IMR-90 (cell line): ENCODE measurements around the gene CLCN6. TPM values are rescaled to one million over a fixed set of nuclear protein-coding genes. Genes with fewer than 3 reads are reported as not detected.

ENCODE experiments used
- ATAC-seq: fragments of 200-7000 bp; cut with Tn5 transposase; 2 replicates; pipeline ENCODE4 v1.9.1; 2020; ENCODE audit warnings: low read depth, mild to moderate bottlenecking, moderate library complexity
- BruUV-seq: library from RNA; stranded (reverse); fragments of 400-500 nt; replicated peaks from 2 replicates; lab custom pipeline; 2021; lab: Mats Ljungman, UMichigan
- CTCF ChIA-PET: fragments of 300-600 bp; formaldehyde crosslinking; extraction: SDS; loops from one replicate; lab custom pipeline; 2021; ENCODE audit warnings: antibody characterized with exemption; lab: Yijun Ruan, JAX
- POLR2A ChIA-PET: fragments of 300-600 bp; sonication (Branson Sonifier 250); formaldehyde crosslinking; loops from one replicate; lab custom pipeline; 2022; ENCODE audit warnings: antibody characterized with exemption; ENCODE audit not compliant: unreplicated experiment; lab: Charles Lee
- DNase-seq: peaks from one replicate; pipeline ENCODE4 v3.0.0; 2013
- H2AFZ ChIP-seq: replicated peaks from 2 replicates; pipeline ENCODE3; 2013; ENCODE audit warnings: low read length, mild to moderate bottlenecking; ENCODE audit not compliant: poor library complexity
- H2AK5ac ChIP-seq: 2 replicates; pipeline ENCODE4 v1.6.1; 2013; ENCODE audit warnings: low read depth, low read length, inconsistent platforms
- H2AK9ac ChIP-seq: replicated peaks from 2 replicates; pipeline ENCODE3; 2013; ENCODE audit warnings: mild to moderate bottlenecking, low read depth, low read length, moderate library complexity; ENCODE audit not compliant: poor library complexity
- H2BK120ac ChIP-seq: 2 replicates; pipeline ENCODE4 v1.6.1; 2013; ENCODE audit warnings: low read depth, low read length, inconsistent platforms
- H2BK15ac ChIP-seq: 3 replicates; pipeline ENCODE4 v1.6.1; 2013; ENCODE audit warnings: low read depth, low read length, inconsistent platforms
- H2BK20ac ChIP-seq: 2 replicates; pipeline ENCODE4 v1.6.1; 2013; ENCODE audit warnings: low read depth, mild to moderate bottlenecking, inconsistent platforms, low read length, moderate library complexity
- H2BK5ac ChIP-seq: 2 replicates; pipeline ENCODE4 v1.6.1; 2013; ENCODE audit warnings: mild to moderate bottlenecking, low read depth, low read length, inconsistent platforms; ENCODE audit not compliant: poor library complexity, severe bottlenecking
- H3K14ac ChIP-seq: replicated peaks from 2 replicates; pipeline ENCODE4 v1.6.1; 2013; ENCODE audit warnings: low read depth, low read length, inconsistent platforms
- H3K18ac ChIP-seq: 2 replicates; pipeline ENCODE4 v1.6.1; 2013; ENCODE audit warnings: low read depth, low read length, control low read depth
- H3K23ac ChIP-seq: 2 replicates; pipeline ENCODE4 v1.6.1; 2013; ENCODE audit warnings: low read depth, low read length, inconsistent platforms
- H3K27ac ChIP-seq: 2 replicates; pipeline ENCODE4 v1.5.1; 2013; ENCODE audit warnings: mild to moderate bottlenecking, control low read depth, low read length; ENCODE audit not compliant: insufficient read depth
- H3K27me3 ChIP-seq: 2 replicates; pipeline ENCODE4 v1.6.1; 2013; ENCODE audit warnings: low read length; ENCODE audit not compliant: control insufficient read depth, insufficient read depth
- H3K36me3 ChIP-seq: 2 replicates; pipeline ENCODE4 v1.6.1; 2013; ENCODE audit warnings: low read length, mixed read lengths; ENCODE audit not compliant: control insufficient read depth, insufficient read depth
- H3K4ac ChIP-seq: 2 replicates; pipeline ENCODE4 v1.6.1; 2013; ENCODE audit warnings: low read depth, low read length, inconsistent platforms
- H3K4me1 ChIP-seq: 2 replicates; pipeline ENCODE4 v1.6.1; 2013; ENCODE audit warnings: low read length, mixed read lengths; ENCODE audit not compliant: control insufficient read depth, insufficient read depth
- H3K4me2 ChIP-seq: 2 replicates; pipeline ENCODE4 v1.6.1; 2013; ENCODE audit warnings: low read depth, mild to moderate bottlenecking, control low read depth, low read length, moderate library complexity
- H3K4me3 ChIP-seq: 2 replicates; pipeline ENCODE4 v1.5.1; 2013; ENCODE audit warnings: low read depth, mild to moderate bottlenecking, control low read depth, low read length, moderate library complexity; ENCODE audit not compliant: insufficient read depth
- H3K56ac ChIP-seq: 2 replicates; pipeline ENCODE4 v1.6.1; 2013; ENCODE audit warnings: low read length, inconsistent platforms; ENCODE audit not compliant: insufficient read depth; ENCODE audit errors: extremely low read depth
- H3K79me1 ChIP-seq, 2 experiments: 2 replicates each; pipeline ENCODE4 v1.6.1; 2013; ENCODE audit warnings: low read length in 2 of 2, inconsistent platforms in 1 of 2, low read depth in 1 of 2
- H3K9ac ChIP-seq: 2 replicates; pipeline ENCODE4 v1.6.1; 2013; ENCODE audit warnings: low read depth, low read length, control low read depth
- H3K9me1 ChIP-seq: 2 replicates; pipeline ENCODE4 v1.6.1; 2013; ENCODE audit warnings: low read length, inconsistent platforms; ENCODE audit not compliant: insufficient read depth
- H3K9me3 ChIP-seq: 2 replicates; pipeline ENCODE4 v1.6.1; 2013; ENCODE audit warnings: low read length; ENCODE audit not compliant: control insufficient read depth, insufficient read depth
- H4K20me1 ChIP-seq: 2 replicates; pipeline ENCODE4 v1.6.1; 2013; ENCODE audit warnings: low read length, inconsistent platforms; ENCODE audit not compliant: insufficient read depth
- H4K5ac ChIP-seq: 2 replicates; pipeline ENCODE4 v1.6.1; 2013; ENCODE audit warnings: mild to moderate bottlenecking, low read depth, low read length, control low read depth
- H4K8ac ChIP-seq, 2 experiments: 2 replicates each; pipeline ENCODE4 v1.6.1; 2013; ENCODE audit warnings: low read depth in 2 of 2, low read length in 2 of 2, control low read depth in 1 of 2, inconsistent platforms in 1 of 2
- H4K91ac ChIP-seq: 2 replicates; pipeline ENCODE4 v1.6.1; 2013; ENCODE audit warnings: low read depth, low read length, inconsistent platforms; ENCODE audit not compliant: insufficient read depth
- BHLHE40 ChIP-seq: fragments of 150-350 bp; IDR thresholded peaks from 2 replicates; pipeline ENCODE4 v1.6.1; 2016; ENCODE audit warnings: mild to moderate bottlenecking, low read depth, low read length
- MAZ ChIP-seq: IDR thresholded peaks from 2 replicates; pipeline ENCODE4 v1.6.1; 2012; ENCODE audit warnings: low read depth, mild to moderate bottlenecking, low read length, improper control_type of control experiment, moderate library complexity, borderline replicate concordance
- POLR2A ChIP-seq: IDR thresholded peaks from 2 replicates; pipeline ENCODE4 v1.6.1; 2012; ENCODE audit warnings: mild to moderate bottlenecking, low read depth, low read length
- WGBS, 2 experiments: methylation state at CpG; one replicate each; pipeline versions ENCODE4 v1.1.5 to v1.1.7; 2013; ENCODE audit warnings: missing lambda C conversion rate in 2 of 2; ENCODE audit not compliant: insufficient read length in 1 of 2; ENCODE audit errors: extremely low coverage in 2 of 2; 5-methylcytosine and 5-hydroxymethylcytosine counted together
- dilution Hi-C: fragments of 300-500 bp; cut with HindIII; formaldehyde crosslinking; loops from one replicate; pipeline ENCODE4 v1.14.3; 2018; ENCODE audit warnings: low sequenced_read_pairs; ENCODE audit not compliant: unreplicated experiment
- in situ Hi-C: fragments of 300-500 bp; cut with MboI; formaldehyde crosslinking; loops from 3 replicates; pipeline ENCODE4 v1.14.3; 2019; ENCODE audit warnings: low sequenced_read_pairs, inconsistent platforms, mixed read lengths
- intact Hi-C: fragments of 100-400 bp; cut with micrococcal nuclease; formaldehyde crosslinking; loops from 2 replicates; pipeline ENCODE4 v1.10.0; 2022
- polyA plus RNA-seq, 3 experiments: library from polyadenylated mRNA; depleted of rRNA; stranded (reverse); fragments of >200 nt; gene quantifications; 2 replicates each; pipeline ENCODE4 v1.2.3, GENCODE V29; 2012; ENCODE audit warnings: low replicate concordance in 1 of 3
- total RNA-seq: library from RNA; depleted of rRNA; stranded (reverse); fragments of >200 nt; gene quantifications from 2 replicates; pipeline ENCODE4 v1.2.3, GENCODE V29; 2012
- TF ChIP-seq, protein P1 (sequence below): fragments of 150-350 bp; IDR thresholded peaks from 2 replicates; pipeline ENCODE4 v1.6.1; 2017; ENCODE audit warnings: mild to moderate bottlenecking, antibody characterized with exemption, low read length, low read depth

The CLCN6 gene
- total and polyA plus RNA-seq, 2 of the 4 experiments (the other 2 are of a cell fraction): 4.1 to 10.6 TPM

GRCh38 chr1:11831945-11832725, 26.1 kb downstream of the CLCN6 start:
- intact Hi-C loops: no loop called here
- H3K4ac ChIP-seq: no peak overlapping the region
- H3K9me3 ChIP-seq: no peaks in the 10 kb centered on the region
- no peak overlapping the region for H2AK5ac ChIP-seq
- in situ Hi-C loops: no loop called here
- no peak overlapping the region for H2AK9ac ChIP-seq
- BruUV-seq: no TSS peak
- H2AFZ ChIP-seq: no peak overlapping the region
- no peaks in the 10 kb centered on the region for H3K9me1 ChIP-seq
- 96% methylated on average over 3 of the region's 9 CpGs; no CpG with 5 or more reads in 1 of the 2 experiments for WGBS, 2 experiments
- H3K56ac ChIP-seq: no peak overlapping the region
- no peak overlapping the region for H3K14ac ChIP-seq
- no peak overlapping the region for H2BK120ac ChIP-seq
- H3K4me2 ChIP-seq: no peak overlapping the region
- no peak overlapping the region for H4K5ac ChIP-seq
- ChIA-PET CTCF (no interaction called here), POLR2A (interaction anchor here (0.6 kb wide), 1 partner anchor 235 kb away, joined by 3 read pairs; no protein-coding TSS in a partner anchor)
- H3K27ac ChIP-seq: no peak overlapping the region
- peaks cover 73% of the 10 kb centered on the region for H3K36me3 ChIP-seq
- H4K8ac ChIP-seq: no peak overlapping the region
- no peak for ATAC-seq
- H4K20me1 ChIP-seq: peaks cover 9% of the 10 kb centered on the region; the same call in 1 of the 2 replicates
- dilution Hi-C loops: no loop called here
- H3K4me3 ChIP-seq: no peak overlapping the region
- DNase-seq: no peak
- H2BK5ac ChIP-seq: no peak overlapping the region
- H3K9ac ChIP-seq: no peak overlapping the region
- H4K91ac ChIP-seq: no peak overlapping the region
- TF ChIP-seq POLR2A (no peak), MAZ (no peak), BHLHE40 (no peak)
- TF ChIP-seq, protein P1, sequence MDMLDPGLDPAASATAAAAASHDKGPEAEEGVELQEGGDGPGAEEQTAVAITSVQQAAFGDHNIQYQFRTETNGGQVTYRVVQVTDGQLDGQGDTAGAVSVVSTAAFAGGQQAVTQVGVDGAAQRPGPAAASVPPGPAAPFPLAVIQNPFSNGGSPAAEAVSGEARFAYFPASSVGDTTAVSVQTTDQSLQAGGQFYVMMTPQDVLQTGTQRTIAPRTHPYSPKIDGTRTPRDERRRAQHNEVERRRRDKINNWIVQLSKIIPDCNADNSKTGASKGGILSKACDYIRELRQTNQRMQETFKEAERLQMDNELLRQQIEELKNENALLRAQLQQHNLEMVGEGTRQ: no peak
- H3K4me1 ChIP-seq: no peaks in the 10 kb centered on the region
- no peak overlapping the region for H2BK20ac ChIP-seq
- no peak overlapping the region for H2BK15ac ChIP-seq
- H3K23ac ChIP-seq: no peak overlapping the region
- H3K27me3 ChIP-seq: no peaks in the 10 kb centered on the region
- H3K18ac ChIP-seq: no peak overlapping the region
- H3K79me1 ChIP-seq: peaks cover 0 to 4% of the 10 kb centered on the region in 2 experiments; a peak in 2 of 4 replicates
